Omental fat pad (tissue), 4 donors: ENCODE data around the gene OXNAD1. TPM values are rescaled to one million over a fixed set of nuclear protein-coding genes. Genes with fewer than 3 reads are reported as not detected.

Source experiments
- ATAC-seq: fragments of 150-250 bp; one replicate; pipeline ENCODE4 v1.9.1; 2016; ENCODE audit warnings: mild to moderate bottlenecking, moderate library complexity; ENCODE audit not compliant: low FRiP score
- DNase-seq: peaks from one replicate; pipeline ENCODE4 v3.0.0-alpha.2; 2019; ENCODE audit warnings: low spot score
- CTCF ChIP-seq, 3 donors: fragments of 450-650 bp; IDR thresholded peaks; one replicate each; pipeline ENCODE4 v1.5.1; 2016 to 2017; ENCODE audit warnings: antibody characterized with exemption in 3 of 3, mild to moderate bottlenecking in 3 of 3, moderate library complexity in 2 of 3
- total RNA-seq, 4 donors: library from RNA; depleted of rRNA; stranded (reverse); fragments of >200 nt; gene quantifications; one replicate each; pipeline ENCODE4 v1.1.0, GENCODE V29; 2016

OXNAD1 gene
- total RNA-seq, 4 donors from 2014 or later = 13.7 to 21.3 (median 15.2) TPM

- DNase-seq (no peak), ATAC-seq (no peak)
- no peak for TF ChIP-seq CTCF (IDR thresholded peaks at IDR 0.05)
These were observed 35.9 kb downstream of the OXNAD1 start for GRCh38 chr3:16300881-16301359.

- no peak for DNase-seq
- TF ChIP-seq CTCF (IDR thresholded peaks at IDR 0.05) = no peak
- ATAC-seq = no peak
These were observed 36.5 kb downstream of the OXNAD1 start for GRCh38 chr3:16301507-16301906.

- DNase-seq = no peak
- ATAC-seq = no peak
- no peak for TF ChIP-seq CTCF (IDR thresholded peaks at IDR 0.05)
These were observed 37.1 kb downstream of the OXNAD1 start for GRCh38 chr3:16302082-16302631.

GRCh38 chr3:16303037-16303575 lies 38.1 kb downstream of the OXNAD1 start:
- TF ChIP-seq CTCF (IDR thresholded peaks at IDR 0.05) = no peak
- ATAC-seq (no peak), DNase-seq (no peak)

- TF ChIP-seq CTCF (IDR thresholded peaks at IDR 0.05) = no peak
- ATAC-seq (no peak), DNase-seq (no peak)
These were observed 39.3 kb downstream of the OXNAD1 start for GRCh38 chr3:16304061-16305010.

GRCh38 chr3:16305111-16305541 lies 40.1 kb downstream of the OXNAD1 start:
- no peak for ATAC-seq

More at GRCh38 chr3:16305111-16305541, 40.1 kb downstream of the OXNAD1 start:
- no peak for TF ChIP-seq CTCF (IDR thresholded peaks at IDR 0.05)
- no peak for DNase-seq
